CD4-positive, alpha-beta T cell treated with Interferon alpha-2 for 1 hour (primary cell): ENCODE measurements around the gene CAND2.
"Not testable (repeated sequence)": the region's sequence is repeated elsewhere in the genome, so short reads cannot be mapped to it uniquely, and the experiment has no call there.

Source experiments
- DNase-seq, 2 donors: peaks; one replicate each; pipeline ENCODE4 v3.0.0-alpha.2; 2020 to 2022

Gene CAND2

DNA sequence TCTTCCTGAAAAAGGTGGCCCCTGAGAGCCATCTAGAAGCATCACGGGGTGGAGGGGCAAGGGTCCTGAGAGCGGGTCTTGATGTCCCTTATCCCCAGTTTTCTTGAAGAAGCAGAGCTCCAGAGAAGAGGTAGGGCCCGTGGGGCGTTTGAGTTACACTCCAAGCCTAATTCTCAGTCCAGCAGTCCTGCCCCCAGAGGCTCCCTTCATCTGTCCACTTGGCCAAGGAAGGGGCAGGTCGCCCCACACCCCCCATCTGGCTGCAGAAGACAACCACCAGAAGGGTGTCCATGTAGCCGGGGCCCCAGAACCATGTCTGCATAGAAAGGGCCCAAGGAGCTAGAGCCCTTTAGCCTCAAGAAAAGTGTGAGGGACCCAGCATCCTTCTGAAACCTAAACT, 70.4 kb downstream of the CAND2 start:
- no peak for DNase-seq

DNA sequence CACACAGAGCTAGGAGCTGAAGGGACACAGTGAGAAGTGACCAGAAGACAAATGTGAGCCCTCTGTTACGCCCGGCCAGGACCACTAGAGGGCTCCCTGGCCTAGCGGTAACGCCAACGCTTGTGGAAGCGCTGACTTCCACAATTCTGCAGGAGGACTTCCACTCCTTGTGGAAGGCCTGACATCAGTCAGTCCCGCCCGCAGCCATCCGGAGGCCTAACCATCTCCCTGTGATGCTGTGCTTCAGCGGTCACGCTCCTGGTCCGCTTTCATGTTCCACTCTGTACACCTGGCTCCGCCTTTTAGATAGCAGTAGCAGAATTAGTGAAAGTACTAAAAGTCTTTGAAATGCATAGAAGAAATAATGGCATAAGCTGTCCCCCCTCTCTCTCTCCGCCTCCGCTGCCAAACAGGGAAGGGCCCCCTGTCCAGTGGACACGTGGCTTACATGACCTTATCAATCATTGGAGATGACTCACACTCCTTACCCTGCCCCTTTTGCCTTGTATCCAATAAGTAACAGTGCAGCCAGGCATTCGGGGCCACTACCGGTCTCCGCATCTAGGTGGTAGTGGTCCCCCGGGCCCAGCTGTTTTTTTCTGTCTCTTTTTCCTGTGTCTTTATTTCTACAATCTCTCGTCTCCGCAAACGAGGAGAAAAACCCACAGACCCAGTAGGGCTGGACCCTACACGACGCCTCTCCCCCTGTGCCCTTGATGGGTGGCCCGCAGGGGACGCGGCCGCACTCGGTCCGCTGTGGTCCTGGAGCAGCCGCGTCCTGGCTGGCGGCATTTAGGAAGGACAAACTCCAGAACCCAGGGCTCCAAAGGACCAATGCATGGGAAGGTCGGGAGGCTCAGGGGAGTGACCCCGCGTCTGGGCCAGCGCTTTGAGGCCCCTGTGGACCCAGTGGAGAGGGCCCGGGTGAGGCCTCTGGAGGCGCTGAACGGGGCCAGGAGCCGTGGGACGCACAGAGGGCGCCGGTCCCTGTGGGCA, 71.9 kb downstream of the CAND2 start:
- peak; percentile 65 to 66 for DNase-seq

DNA sequence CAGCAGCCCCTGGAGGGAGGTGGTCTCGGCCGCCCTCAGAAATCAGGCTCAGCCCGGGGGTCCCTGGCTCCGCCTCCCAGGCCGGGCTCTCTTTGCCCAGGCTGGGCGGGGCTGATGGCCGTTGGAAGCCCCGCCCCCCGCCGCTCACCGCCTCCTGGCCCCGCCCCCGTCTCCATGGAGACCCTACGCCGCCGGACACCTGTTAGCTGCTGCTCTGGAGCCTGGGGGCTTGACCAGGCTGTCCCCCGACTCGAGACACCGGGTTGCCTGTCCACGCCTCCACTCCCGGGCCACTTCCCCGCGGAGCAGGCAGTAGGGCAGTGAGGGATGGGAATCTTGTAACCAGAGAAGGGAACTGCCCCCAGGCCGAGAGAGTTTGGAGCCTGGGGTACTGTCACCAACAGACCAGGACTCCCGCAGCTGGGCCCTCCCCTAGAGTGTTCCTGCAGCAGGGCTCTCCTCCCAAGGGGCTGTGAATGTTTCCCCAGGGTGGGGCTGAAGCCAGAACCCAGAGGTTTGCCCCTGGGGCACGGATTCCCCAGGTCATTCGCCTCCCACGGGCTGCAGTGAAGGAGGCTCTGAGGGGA, 72.6 kb downstream of the CAND2 start:
- DNase-seq, result peak; percentile 22 to 33

DNA sequence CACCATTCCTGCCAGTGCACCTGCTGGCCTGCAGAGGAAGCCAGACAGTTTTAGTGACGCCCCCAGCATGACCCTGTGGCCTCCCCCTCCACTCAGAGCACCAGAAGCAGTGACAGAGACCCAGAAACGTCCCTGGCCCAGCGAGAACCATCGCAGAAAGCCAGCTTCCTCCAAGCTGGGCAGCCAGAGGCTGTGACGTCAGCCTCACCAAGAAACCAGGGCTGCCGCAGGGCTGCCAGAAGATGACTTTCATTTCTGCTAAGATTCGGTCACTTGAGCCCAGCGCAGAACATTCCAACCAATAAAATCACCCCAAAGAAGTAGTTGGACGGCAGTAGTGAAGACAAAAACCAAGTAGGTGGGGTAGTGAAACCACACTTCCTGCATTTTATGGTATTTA, 74.5 kb downstream of the CAND2 start:
- DNase-seq, result peak; percentile 71

DNA sequence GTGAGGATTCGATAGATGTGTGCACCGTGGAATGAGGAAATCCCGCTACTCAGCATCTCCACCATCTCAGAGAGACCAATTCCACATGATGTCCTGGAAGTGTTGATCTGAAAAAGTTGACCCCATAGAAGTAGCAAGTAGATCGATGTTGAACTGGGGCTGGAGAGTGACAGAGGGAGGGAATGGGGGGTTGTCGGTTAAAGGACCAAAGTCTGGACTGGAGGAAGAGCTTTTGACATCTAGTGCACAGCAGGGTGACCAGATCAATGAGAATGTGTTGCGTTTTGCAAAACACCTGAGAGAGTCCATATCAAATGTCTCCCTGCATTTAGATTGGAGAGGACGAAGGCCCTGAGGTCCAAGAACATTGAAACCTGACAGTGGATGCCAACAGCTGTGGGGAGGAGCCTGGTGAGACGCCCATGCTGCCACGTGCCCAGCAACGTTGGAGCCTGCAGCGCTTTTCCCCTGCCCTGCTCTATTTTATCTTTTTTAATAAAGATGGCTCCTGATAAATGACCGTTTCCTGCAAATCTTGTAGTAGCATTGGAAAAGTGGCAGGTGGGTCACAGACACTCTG, 75.0 kb downstream of the CAND2 start:
- no peak for DNase-seq

DNA sequence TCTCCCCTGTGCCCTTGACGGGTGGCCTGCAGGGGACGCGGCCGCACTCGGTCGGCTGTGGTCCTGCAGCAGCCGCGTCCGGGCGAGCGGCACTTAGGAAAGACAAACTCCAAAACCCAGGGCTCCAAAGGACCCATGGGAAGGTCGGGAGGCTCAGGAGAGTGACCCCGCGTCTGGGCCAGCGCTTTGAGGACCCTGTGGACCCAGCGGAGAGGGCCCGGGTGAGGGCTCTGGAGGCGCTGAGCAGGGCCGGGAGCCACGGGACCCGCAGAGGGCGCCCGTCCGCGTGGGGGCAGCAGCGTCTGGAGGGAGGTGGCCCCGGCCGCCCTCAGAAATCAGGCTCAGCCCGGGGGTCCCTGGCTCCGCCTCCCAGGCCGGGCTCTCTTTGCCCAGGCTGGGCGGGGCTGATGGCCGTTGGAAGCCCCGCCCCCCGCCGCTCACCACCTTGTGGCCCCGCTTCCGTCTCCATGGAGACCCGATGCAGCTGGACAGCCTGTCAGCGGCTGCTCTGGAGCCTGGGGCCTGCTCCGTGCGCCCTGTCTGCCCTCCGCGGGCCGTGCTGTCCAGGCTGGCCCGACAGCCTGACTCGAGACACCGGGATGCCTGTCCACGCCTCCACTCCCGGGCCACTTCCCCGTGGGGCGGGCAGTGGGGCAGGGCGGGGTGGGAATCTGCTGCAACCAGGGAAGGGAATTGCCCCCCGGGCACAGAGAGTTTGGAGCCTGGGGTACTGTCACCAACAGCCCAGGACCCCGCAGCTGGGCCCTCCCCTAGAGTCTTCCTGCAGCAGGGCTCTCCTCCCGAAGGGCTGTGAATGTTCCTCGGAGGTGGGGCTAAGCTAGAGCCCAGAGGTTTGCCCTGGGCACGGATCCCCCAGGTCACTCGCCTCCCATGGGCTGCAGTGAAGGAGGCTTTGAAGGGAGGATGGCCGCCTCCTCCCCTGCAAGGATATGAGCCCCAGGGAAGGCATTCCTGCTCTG, 79.7 kb downstream of the CAND2 start:
- DNase-seq, result peak in 1 of 2 donors; percentile 15

DNA sequence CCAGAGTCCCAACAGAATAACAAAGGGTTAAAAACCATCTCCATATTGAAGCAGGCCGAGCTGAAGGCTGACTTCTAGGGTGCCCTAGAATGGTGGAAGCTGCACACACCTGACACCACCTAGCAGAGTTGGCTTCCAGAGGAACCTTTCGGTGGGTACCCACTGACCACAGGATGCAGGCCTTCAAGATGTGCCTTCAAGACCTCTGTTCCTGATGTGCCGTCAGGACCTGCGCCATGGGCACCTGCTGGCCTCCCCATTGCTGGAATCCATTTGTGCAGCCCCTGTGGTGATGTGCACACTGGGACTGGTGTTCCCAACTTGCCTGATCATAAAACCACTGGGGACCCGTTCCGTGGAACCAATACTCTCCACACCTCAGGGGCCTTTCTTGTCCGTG, 80.6 kb downstream of the CAND2 start:
- DNase-seq, result no peak

DNA sequence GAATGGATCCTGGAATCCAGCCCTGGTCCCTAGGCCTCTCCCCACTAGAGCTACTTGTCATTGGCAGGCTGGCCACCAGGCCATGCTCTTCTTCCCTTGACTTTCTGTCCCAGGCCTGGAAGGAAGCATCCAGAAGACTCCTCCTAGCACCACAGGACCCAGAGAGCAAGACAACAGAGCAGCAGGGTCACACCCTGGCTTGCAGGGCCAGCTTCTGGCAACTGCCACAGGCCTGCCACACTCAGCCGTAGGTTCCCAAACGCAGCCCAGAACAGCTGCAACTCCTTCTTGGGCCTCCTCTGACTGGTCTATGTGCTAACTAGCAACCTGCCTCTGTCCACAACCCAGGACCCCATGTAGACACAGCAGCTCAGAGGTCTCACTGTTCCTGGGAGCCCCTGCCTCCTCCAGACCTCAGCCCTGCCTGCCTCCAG, 81.7 kb downstream of the CAND2 start:
- no peak for DNase-seq

DNA sequence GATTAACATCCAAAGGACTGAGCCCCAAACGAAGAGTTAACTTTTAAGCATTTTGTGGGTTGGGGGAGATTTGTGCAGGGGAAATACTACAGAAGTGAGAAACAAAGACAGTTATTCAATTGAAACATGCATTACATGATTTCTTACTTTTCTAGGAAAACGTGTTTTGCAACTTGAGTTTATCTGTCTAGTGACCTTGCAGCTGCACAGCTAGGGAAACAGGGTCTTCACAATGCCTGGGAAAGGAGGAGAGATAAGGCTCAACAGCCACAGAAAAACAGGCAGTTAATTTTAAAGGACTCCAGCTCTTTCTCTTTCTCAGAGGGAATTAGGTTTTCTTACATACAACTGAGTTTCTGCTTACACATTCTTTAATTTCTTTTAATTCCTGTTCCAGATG, 82.3 kb downstream of the CAND2 start:
- DNase-seq, result not testable (repeated sequence)

DNA sequence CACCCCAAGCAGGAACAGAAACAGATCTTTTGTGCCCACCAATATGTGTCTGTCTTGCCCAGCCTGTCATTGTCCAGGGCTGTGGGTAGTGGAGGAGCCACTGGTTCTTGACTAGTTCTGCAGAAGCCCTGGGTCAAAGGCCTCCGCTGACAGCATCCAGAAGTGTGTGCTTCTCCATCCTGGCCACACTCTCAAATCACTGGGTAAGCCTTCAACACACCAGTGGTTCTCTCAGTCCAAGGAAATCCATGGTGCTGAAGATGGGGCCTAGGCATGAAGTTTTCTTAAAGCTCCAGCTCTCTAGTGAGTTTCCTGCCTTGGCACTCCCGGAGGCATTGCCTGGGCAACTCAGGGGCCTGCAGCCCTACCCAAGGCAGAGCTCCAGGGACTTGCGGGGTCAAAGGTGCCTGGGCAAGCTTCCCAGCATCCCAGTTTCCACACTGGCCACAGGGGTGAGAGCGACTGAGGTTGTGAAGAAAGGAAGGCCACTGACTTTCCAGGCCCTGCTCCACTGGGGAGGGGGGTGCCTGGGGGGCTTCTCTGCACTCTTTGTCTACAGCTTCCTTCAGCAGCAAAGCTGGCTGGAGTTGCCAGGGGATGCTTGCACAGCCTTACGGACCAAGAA, 82.8 kb downstream of the CAND2 start:
- no peak for DNase-seq

DNA sequence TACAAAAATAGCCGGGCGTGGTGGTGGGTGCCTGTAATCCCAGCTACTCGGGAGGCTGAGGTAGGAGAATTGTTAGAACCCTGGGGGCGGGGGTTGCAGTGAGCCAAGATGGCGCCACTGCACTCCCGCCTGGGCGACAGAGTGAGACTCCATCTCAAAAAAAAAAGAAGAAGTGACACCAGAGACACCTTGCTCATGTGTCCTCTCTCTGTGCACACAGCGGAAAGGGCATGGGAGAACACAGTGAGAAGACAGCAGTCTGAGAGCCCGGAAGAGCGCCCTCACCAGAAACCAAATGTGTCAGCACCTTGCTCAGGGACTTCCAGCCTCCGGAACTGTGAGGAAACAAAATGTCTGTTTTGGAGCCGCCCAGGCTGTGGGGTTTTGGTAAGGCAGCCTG, 85.4 kb downstream of the CAND2 start:
- not testable (repeated sequence) for DNase-seq

DNA sequence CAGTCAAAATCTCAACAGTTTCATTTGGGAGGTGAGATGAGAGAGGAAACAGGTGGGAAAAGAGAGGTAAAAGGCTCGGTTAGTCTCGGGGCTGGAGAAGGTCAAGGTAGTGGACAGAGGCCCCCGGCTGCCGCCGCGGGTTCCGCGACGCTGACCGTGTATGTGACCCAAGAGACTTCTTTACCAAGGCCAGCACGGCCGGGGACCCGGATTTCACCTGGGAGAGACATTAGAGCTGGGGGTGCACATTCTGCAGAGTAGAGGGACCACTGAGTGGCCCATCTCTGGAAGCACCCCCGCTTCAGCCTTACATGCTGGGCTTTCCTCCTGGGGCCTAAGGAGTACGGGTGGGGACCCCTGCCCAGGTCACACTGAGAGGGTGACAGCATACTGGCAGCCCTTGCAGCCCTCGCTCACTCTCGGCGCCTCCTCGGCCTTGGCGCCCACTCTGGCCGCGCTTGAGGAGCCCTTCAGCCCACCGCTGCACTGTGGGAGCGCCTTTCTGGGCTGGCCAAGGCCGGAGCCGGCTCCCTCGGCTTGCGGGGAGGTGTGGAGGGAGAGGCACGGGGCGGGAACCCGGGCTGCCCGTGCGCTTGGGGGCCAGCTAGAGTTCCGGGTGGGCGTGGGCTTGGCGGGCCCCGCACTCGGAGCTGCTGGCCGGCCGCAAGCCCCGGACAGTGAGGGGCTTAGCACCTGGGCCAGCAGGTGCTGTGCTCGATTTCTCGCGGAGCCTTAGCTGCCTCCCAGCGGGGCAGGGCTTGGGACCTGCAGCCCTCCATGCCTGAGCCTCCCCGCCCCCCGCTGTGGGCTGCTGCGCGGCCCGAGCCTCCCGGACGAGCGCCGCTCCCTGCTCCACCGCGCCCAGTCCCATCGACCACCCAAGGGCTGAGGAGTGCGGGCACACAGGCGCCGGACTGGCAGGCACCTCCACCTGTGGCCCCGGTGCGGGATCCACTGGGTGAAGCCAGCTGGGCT, 86.1 kb downstream of the CAND2 start:
- DNase-seq, result no peak

DNA sequence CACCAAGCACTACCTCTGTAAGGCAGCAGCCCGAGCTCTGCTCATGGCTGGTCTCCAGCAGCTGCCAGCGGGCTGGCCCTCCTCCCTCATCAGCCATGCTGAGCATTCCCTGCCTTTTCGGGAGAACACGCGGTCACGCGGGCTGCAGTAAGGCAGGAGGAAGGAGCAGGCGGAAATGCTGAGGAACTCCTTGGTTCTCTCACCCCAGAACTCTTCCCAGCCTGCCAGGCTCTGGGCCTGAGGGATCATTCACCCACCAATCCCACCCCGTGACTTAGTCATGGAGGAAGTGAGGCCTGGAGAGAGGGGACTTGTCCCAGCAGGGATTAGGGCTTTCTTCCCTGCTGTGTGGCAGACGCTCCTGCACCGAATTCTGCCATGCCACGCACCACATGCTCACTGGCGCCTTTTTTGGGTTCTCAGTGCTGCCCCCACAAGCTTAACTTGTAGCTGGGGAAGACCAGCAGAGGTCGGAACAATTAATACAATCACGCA, 87.8 kb downstream of the CAND2 start:
- no peak for DNase-seq
